Fibroblast of lung (primary cell): ENCODE measurements around the gene WNT10A.

ENCODE experiments used
- CTCF ChIP-seq, 2 donors: IDR thresholded peaks in 1 of 2; conservative IDR thresholded peaks in 1 of 2; 1 replicate in 1 of 2; 2 replicates in 1 of 2; pipeline ENCODE4 v1.5.1; 2011 to 2012; ENCODE audit warnings: low read length in 2 of 2, control low read depth in 1 of 2, inconsistent platforms in 1 of 2, low read depth in 1 of 2, mild to moderate bottlenecking in 1 of 2
- EZH2 ChIP-seq: IDR thresholded peaks from 2 replicates; pipeline ENCODE4 v1.5.1; 2012; ENCODE audit warnings: low read length, control low read depth, mild to moderate bottlenecking; ENCODE audit errors: missing control alignments

DNA sequence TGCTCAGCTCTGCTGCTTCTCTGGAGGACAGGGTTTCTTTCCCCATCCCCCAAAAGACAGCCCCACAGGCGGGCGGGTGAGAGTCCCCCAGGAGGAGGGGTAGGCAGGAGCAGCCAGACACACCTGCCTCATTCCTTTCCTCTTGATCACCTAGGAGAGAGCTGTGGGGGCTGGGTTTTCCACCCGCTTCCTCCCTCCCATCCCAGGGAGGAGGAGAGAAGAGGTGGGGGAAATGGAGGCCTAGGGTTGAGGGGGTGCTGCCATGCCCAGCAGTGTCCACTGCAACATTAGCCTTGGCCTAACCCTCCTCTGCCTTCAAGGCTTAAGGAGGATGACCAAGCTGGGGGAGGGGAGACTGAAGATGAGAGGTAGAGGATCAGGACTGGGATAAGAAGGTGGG lies 14.7 kb downstream of the WNT10A start:
- TF ChIP-seq CTCF (conservative IDR thresholded peaks at IDR 0.05 in 1 of 2, IDR thresholded peaks at IDR 0.05 in 1 of 2; ENCODE audit: low read depth in 1 of 2, low read length in 2 of 2) = no peak
- TF ChIP-seq EZH2 = no peak
